GM10248 (cell line): Measurements from ENCODE around the gene SERGEF.
A peak's percentile ranks its signal among the peaks of the same experiment; 100 is the strongest.

Experiments used
- CTCF ChIA-PET: fragments of 300-600 bp; sonication (Branson Sonifier 250); formaldehyde crosslinking; extraction: SDS; loops from one replicate; lab custom pipeline; 2021; ENCODE audit warnings: antibody characterized with exemption; lab: Yijun Ruan, JAX
- POLR2A ChIA-PET: fragments of 350-650 bp; sonication (Branson Sonifier 250); formaldehyde crosslinking; extraction: SDS; loops from one replicate; lab custom pipeline; 2020; ENCODE audit warnings: antibody characterized with exemption; lab: Yijun Ruan, JAX
- DNase-seq: peaks from one replicate; pipeline ENCODE4 v3.0.0; 2012; ENCODE audit errors: extremely low spot score
- TF ChIP-seq, protein P1 (sequence below): IDR thresholded peaks from 2 replicates; pipeline ENCODE4 v1.5.1; 2012; ENCODE audit warnings: mild to moderate bottlenecking, low read depth; ENCODE audit errors: extremely low read depth, missing control alignments, control extremely low read depth

Gene SERGEF

DNA sequence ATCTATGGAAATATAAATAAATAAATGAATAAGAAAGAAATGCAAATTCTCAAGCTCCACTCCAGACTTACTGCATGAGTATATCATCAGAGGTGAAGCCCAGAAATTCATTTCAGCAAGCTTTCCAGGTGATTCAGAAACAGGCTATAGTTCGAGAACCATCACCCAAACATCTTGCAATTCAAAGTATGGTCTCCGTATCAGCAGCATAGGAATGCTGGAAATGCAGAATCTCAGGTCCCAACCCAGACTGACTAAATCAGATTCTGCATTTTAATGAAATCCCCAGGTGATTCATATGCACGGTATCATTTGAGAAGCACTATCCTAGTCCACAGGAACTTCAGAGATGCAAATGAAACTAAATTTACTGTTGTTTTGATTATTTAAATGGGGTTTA lies 95.3 kb downstream of the SERGEF start:
- DNase-seq, result no peak
- POLR2A ChIA-PET, result no interaction called here
- TF ChIP-seq, protein P1, sequence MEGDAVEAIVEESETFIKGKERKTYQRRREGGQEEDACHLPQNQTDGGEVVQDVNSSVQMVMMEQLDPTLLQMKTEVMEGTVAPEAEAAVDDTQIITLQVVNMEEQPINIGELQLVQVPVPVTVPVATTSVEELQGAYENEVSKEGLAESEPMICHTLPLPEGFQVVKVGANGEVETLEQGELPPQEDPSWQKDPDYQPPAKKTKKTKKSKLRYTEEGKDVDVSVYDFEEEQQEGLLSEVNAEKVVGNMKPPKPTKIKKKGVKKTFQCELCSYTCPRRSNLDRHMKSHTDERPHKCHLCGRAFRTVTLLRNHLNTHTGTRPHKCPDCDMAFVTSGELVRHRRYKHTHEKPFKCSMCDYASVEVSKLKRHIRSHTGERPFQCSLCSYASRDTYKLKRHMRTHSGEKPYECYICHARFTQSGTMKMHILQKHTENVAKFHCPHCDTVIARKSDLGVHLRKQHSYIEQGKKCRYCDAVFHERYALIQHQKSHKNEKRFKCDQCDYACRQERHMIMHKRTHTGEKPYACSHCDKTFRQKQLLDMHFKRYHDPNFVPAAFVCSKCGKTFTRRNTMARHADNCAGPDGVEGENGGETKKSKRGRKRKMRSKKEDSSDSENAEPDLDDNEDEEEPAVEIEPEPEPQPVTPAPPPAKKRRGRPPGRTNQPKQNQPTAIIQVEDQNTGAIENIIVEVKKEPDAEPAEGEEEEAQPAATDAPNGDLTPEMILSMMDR, result no peak
- CTCF ChIA-PET, result interaction anchor here (1.2 to 1.6 kb wide), 3 partner anchors 8 to 73 kb away, joined by 3 to 4 read pairs (median 3); no protein-coding TSS in a partner anchor

DNA sequence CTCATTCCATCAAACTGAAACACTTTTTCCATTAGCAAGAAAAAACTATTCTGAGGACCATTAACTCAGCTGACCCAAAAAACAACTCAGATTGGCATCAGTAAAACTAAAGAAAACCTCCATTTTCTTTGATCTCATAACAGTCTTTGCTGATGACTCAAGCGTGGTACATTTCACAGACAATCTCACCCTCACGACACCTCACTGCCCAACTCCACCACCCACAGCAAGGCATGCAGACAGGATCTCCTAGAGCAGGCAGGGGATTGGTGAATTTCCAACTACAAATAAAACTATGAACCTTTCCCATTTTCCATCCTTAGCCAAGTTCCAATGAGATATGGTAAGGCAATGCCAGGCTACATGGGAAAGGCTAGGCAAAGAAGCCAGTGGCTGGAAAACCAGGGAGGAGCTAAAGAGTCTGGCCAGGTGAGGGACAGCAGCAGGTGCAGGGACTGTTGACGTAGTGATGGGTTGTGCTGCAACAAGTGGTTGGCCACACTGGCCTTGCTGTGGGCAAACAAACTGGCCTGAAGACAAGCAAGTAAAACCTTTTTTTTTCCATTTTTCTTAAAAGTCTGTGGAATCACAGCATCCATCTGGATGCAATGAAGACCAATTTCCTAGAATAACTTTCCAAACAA lies 97.2 kb downstream of the SERGEF start:
- DNase-seq, result no peak
- TF ChIP-seq, protein P1, result no peak
- POLR2A ChIA-PET, result no interaction called here
- CTCF ChIA-PET, result interaction anchor here (1.2 to 1.9 kb wide), 3 partner anchors 8 to 16 kb away, joined by 3 to 6 read pairs (median 5); no protein-coding TSS in a partner anchor

DNA sequence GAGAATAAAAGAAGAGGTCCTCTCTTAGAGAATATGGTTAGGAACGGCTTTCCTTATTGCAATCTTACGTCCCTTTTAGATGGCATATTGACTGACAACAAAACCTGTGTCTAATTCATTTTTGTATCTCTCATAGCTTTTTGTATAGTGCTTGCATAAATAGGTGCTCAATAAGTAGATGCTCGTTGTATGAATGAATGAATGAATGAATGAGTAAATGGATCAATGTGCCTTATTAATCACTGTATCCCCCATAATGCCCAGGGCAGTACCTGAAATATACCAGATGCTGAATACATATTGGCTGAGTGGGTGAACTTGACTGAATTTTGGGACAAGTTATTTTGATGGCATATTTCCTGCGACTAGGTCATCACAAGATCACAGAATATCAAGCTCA lies 97.9 kb downstream of the SERGEF start:
- TF ChIP-seq, protein P1, result no peak
- DNase-seq, result no peak
- POLR2A ChIA-PET, result no interaction called here
- CTCF ChIA-PET, result interaction anchor here (1.2 to 1.9 kb wide), 2 partner anchors 9 kb away, joined by 3 to 5 read pairs; no protein-coding TSS in a partner anchor

DNA sequence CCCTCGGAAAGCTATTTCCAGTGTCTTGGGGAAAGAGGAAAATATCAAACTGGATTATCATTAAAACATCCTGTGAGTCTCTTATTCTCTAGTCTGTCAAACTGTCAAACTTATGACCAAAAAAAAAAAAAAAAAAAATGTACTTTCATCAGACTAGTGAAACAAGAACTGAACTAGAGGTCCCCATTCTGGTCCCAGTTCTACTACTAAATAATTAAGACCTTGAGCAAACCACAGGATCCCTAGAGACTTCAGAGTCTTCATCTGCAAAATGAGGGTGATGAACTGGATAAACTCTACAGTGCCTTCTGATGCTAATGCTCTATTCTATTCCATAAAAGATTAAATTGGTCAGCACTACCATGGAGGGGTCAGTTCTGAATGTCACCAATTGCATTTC lies 105.8 kb downstream of the SERGEF start:
- ChIA-PET POLR2A (no interaction called here), CTCF (interaction anchor here (1.0 to 2.3 kb wide), 5 partner anchors 9 to 176 kb away, joined by 3 to 9 read pairs (median 6); no protein-coding TSS in a partner anchor)
- DNase-seq, result no peak
- TF ChIP-seq, protein P1, result no peak

DNA sequence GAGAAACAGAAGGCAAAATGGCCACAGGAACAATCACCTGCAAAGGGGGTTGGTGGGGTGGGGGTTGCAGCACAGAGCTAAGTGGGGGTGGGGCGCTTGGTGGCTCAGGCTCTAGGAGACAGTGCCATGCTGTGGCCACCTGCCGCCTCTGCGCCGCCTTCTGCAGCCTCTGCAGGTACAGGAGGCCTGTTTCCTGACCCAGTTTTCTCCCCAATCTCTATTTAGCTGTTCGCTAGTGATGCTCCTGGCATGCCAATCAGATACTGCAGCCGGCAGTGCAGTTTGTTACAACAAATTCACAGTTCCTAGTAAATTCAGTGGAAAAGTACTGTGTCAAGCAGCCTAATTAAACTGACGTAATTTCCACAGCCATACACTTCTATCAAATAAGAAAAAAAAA lies 106.4 kb downstream of the SERGEF start:
- ChIA-PET POLR2A (no interaction called here), CTCF (interaction anchor here (0.6 to 2.3 kb wide), 9 partner anchors 9 to 176 kb away, joined by 3 to 9 read pairs (median 3); no protein-coding TSS in a partner anchor)
- no peak for DNase-seq
- TF ChIP-seq, protein P1, result peak; percentile 15

DNA sequence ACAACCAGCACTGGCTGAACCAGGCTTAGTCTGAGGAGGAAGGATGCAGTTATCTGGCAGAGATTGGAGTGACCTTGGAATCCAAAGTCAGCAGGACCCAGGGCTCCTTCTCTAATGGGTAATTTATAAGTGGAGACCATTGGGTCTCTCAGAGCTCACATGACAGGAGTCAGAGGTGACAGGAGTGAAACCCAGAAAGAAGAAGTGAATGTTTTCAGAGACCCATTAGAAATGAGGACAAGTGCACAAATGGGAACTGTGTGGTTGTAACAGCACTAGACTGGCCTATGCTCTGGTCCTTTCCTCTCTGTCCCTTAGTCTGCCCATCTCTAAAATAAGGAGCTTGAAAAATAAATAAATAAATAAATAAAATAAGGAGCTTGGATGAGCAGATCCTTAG lies 107.4 kb downstream of the SERGEF start:
- ChIA-PET CTCF (interaction anchor here (0.8 to 2.3 kb wide), 10 partner anchors 10 to 175 kb away, joined by 3 to 9 read pairs (median 4); no protein-coding TSS in a partner anchor), POLR2A (no interaction called here)
- DNase-seq, result peak; percentile 55
- TF ChIP-seq, protein P1, result no peak
